GM10847 (cell line): ENCODE measurements around the gene KPNA1.

Experiments used
- POLR2A ChIP-seq: IDR thresholded peaks from 2 replicates; pipeline ENCODE4 v1.6.1; 2011; ENCODE audit not compliant: insufficient read length; ENCODE audit errors: extremely low read depth

KPNA1 gene

DNA sequence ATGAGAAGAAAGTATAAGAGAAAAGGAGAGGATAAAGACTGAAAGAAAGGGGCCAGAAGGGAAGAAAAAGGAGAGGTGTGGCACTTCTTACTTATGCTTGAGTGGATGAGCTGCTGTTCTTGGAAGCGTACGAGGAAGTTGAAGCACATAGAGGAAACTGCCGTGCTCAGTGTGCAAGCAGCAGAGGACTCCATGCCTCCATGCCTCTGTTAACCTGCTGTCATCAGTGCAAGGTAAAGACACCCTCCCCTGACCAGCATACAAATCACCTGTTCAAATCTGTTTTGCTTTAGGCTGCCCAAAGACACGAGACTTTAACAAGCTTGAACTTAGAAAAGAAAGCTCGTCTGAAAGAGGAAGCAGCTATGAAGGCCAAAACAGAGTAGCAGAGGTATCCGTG is 105.3 kb downstream of the KPNA1 start:
- no peak for TF ChIP-seq POLR2A

GRCh38 chr3:122407946-122408345 is 106.8 kb downstream of the KPNA1 start:
- TF ChIP-seq POLR2A = no peak

DNA sequence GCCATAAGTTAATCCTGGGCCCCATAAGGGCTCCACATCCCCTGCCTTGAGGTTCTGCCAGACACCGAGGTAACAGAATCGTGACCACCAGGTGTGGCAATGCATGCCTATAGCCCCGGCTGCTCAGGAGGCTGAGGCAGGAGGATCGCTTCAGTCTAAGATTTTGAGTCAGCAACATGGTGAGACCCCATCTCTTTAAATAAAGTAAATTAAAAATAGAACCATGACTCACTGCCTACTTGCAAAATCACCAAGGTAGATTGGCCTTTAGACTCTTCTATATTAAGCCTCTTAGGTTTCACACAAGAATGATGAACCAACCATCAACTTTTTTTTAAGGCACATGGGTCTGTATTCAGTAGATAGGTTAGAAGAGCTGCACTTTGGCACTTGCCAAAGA is 108.5 kb downstream of the KPNA1 start:
- no peak for TF ChIP-seq POLR2A

GRCh38 chr3:122405015-122405414 is 109.7 kb downstream of the KPNA1 start:
- no peak for TF ChIP-seq POLR2A

DNA sequence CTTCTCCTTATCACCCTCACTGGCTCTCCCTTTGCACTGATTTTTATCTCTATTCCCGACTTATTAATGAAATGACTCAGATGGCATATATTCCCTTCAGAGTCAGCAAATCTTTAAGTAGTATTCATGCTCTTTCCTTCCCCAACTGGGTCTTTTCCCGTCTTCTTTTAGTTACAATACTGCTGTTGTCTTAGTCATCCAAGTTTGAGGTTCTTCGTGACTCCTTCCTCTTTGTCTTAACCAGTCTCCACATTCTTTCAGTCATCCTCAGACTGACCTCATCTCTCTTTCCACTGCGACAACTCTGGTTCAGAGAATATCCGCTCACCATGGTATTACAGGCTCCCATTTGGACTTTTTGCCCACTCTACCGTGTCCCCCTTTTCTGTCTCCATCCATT is 111.2 kb downstream of the KPNA1 start:
- TF ChIP-seq POLR2A = no peak

GRCh38 chr3:122398920-122399319 is 115.8 kb downstream of the KPNA1 start:
- no peak for TF ChIP-seq POLR2A

DNA sequence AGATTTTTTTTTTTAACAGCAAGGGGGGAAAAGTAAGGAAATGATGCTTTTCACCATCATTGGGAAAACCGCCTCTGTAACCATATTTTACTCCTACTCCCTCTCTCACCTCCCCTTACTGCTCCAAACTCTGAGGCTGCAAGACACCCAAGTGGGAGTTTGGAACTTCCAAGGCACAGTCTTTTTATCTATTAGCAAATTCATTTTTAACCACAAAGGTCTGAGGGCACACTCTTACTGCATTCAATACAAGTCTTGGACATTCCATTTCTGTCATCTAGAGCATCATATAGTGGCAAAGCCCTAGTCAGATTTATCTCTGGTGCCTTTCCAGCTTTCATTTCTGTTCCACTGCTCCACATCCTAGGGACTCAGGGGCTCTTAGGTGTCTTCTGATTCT is 117.5 kb downstream of the KPNA1 start:
- no peak for TF ChIP-seq POLR2A

DNA sequence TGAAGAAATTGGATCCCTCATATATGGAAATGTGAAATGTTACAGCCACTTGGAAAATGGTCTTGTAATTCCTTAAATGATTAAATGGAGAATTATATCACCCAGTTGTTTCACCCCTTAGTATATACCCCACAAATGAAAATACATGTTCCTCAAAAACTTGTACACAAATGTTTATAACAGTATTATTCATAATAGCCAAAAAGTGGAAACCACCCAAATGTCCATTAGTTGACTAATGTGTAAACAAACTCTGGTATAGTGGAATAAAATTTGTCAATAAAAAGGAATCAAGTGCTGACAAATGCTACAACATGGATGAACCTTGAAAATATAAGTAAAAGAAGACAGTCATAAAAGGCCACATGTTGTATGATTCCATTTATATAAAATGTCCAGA is 118.2 kb downstream of the KPNA1 start:
- TF ChIP-seq POLR2A = no peak

DNA sequence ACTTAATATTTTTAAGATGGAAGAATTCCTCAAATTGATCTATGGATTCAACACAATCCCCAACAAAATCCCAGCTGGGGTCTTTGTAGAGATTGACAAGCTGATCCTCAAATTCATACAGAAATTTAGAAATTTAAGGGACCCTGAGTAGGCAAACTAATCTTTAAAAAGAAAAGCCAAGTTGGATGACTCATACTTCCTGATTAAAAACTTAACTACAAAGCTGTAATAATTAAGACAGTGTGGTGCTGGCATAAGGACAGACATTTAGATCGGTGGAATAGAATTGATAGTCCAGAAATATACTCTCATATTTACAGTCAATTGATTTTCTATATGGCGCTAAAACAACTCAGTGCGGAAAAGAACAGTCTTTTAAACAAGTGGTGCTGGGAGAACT is 119.2 kb downstream of the KPNA1 start:
- no peak for TF ChIP-seq POLR2A

GRCh38 chr3:122394173-122394572 is 120.6 kb downstream of the KPNA1 start:
- no peak for TF ChIP-seq POLR2A

DNA sequence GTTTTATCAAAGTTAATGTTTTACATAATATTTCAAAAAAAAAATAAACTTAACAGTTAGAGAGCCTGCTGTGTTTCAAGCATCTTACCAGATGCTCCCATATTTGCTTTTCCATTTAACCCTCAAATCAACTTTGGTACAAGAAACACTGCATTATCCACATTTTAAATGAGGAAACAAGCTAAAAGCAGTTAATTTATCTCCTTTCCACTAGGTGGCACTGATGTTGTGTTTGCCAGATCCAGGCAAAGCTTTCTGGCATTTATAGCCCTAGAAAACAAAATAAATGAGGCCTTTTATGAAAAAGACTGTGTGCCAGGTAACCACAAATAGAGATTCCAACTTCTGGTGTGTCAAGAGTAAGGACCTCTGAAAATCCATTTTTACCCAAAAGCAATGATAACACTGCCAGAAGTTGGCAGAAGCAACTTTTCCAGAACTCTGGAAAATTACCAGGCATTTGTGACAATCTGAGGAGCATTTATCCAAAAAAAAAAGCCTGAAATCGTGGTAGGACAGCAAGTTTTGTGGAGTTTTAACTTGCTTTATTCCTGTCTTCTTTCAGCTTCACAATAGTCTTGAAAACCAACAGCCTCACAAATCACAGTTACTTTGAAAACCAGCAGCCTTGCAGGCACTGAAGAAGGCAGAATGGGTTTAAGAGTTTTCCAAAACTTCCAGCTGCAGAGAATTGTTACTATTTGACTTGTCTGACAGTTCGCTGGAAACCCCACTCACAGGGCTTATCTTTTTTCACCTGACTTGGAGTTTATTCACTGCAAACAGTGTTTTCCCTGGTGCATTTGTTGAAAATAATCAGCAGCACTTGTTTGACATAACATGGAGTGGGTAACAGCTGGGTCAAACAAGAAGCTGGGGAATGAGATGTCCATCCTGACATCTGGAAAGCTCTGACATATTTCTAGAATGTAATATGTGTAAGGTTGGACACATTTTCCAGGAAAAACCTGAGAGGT is 121.6 kb downstream of the KPNA1 start:
- TF ChIP-seq POLR2A = no peak

DNA sequence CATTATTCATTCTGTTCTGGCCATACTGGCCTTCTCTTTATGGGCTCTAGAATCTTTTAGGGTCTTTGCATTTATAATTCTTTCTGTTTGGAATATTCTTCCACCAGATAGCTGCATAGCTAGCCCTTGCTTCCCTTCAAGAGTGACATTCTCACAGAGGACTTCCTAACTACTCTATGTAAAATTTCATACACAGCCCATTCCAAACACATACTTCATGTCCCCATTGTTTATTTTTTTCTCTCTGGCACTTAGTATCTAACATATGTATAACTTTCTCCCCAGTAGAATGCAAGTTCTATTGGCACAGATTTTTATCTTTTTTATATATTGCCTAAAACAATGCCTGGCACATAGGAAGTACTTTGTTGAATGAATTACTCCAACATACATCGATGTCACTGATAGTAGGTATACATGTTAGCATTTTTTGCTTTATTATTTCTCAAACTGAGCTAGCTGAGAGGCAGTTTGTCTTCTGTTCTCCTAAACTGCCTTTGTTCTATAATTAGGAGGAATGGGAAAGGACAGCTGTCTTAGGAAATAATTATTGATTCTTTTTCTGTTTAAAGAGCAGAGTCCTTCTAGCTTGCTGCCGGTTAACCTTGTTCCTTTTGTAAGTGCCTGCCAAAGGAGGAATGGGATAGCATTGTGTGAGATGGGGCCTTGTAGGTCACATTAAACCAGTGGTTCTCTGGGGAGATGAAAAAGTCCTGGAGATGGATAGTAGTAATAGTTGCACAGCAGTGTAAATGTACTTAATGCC is 122.9 kb downstream of the KPNA1 start:
- TF ChIP-seq POLR2A = no peak

GRCh38 chr3:122390665-122391064 is 124.1 kb downstream of the KPNA1 start:
- TF ChIP-seq POLR2A = no peak

DNA sequence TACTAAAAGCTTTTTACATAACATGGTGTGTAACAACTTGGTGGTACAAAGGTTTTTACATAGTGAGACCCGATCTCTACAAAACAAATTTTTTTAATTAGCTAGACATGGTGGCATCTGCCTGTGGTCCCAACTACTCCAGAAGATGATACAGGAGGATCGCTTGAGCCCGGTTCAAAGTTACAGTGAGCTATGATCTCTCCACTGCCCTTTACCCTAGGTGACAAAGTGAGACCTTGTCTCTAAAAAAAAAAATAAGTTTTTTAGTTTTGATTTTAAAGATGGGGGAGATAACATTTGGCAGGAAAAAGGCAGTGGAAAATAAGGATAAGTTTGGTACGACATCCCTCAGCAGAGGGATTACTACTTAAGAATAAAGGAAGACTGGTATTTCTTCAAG is 124.8 kb downstream of the KPNA1 start:
- TF ChIP-seq POLR2A = no peak

DNA sequence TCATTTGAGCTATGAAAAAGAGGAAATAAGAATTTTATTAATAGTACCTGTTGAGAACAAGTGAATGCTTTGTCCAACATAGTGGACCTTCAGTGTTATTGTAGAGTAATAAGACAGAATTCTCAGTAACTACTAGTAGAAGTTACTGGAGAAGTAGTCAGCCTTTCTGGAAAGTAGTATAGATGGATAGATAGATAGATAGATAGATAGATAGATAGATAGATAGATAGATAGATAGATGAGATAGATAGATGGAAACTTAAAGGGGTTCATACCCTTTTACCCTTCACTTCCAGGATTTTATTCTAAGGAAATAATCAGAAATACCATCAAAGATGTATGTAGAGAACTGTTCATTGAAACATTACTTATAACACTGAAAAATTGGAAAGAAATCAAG is 125.5 kb downstream of the KPNA1 start:
- TF ChIP-seq POLR2A = no peak

- no peak for TF ChIP-seq POLR2A
Measured at GRCh38 chr3:122387709-122388108, 127.0 kb downstream of the KPNA1 start.

GRCh38 chr3:122383771-122384697 is 130.7 kb downstream of the KPNA1 start, which contains the start of gene FAM162A:
TSS of gene FAM162A (plus strand) at chr3:122384182. CDS start at chr3:122384266, 84 bp downstream.
- TF ChIP-seq POLR2A = peak; percentile 93
